Urothelium cell line (cell line): Measurements from ENCODE around the gene DCPS.
"Not testable (repeated sequence)": the region's sequence is repeated elsewhere in the genome, so short reads cannot be mapped to it uniquely, and the experiment has no call there.

Experiments used
- DNase-seq: peaks from one replicate; pipeline ENCODE4 v3.0.0; 2011; ENCODE audit warnings: low spot score, mixed read lengths
- FAIRE-seq: peaks from 2 replicates; lab custom pipeline; 2011; peaks lifted over from hg19 to GRCh38; lab: Jason Lieb, UNC

DCPS gene

GRCh38 chr11:126284829-126285228, 19.0 kb upstream of the DCPS start:
- DNase-seq (peak; percentile 50), FAIRE-seq (no peak)

GRCh38 chr11:126288237-126288636, 15.6 kb upstream of the DCPS start:
- DNase-seq (no peak), FAIRE-seq (no peak)

GRCh38 chr11:126290887-126291286, 13.0 kb upstream of the DCPS start:
- FAIRE-seq (no peak), DNase-seq (no peak)

- DNase-seq (no peak), FAIRE-seq (no peak)
These were observed 10.1 kb upstream of the DCPS start for GRCh38 chr11:126293726-126294125.

GRCh38 chr11:126297004-126297403, 6.9 kb upstream of the DCPS start:
- FAIRE-seq (no peak), DNase-seq (no peak)

GRCh38 chr11:126304457-126305075, 706 bp downstream of the DCPS start:
- DNase-seq, result no peak
- no peak for FAIRE-seq

- DNase-seq (no peak), FAIRE-seq (no peak)
These were observed 1.8 kb downstream of the DCPS start for GRCh38 chr11:126305699-126306098.

- DNase-seq (no peak), FAIRE-seq (no peak)
These were observed 3.8 kb downstream of the DCPS start for GRCh38 chr11:126307706-126308105.

- FAIRE-seq, result no peak
- DNase-seq, result no peak
These were observed 4.4 kb downstream of the DCPS start for GRCh38 chr11:126308271-126308671.

- DNase-seq, FAIRE-seq: not testable (repeated sequence)
These were observed 4.9 kb downstream of the DCPS start for GRCh38 chr11:126308771-126309170.

GRCh38 chr11:126310200-126310991, 6.5 kb downstream of the DCPS start:
- FAIRE-seq, result no peak
- DNase-seq, result peak; percentile 60

- no peak for FAIRE-seq
- no peak for DNase-seq
These were observed 7.1 kb downstream of the DCPS start for GRCh38 chr11:126310992-126311310.

- DNase-seq (no peak), FAIRE-seq (no peak)
These were observed 7.8 kb downstream of the DCPS start for GRCh38 chr11:126311401-126312291.

GRCh38 chr11:126312961-126313360, 9.1 kb downstream of the DCPS start:
- FAIRE-seq (no peak), DNase-seq (no peak)

GRCh38 chr11:126313826-126314225, 10.0 kb downstream of the DCPS start:
- DNase-seq (no peak), FAIRE-seq (no peak)

- DNase-seq, result no peak
- no peak for FAIRE-seq
These were observed 13.5 kb downstream of the DCPS start for GRCh38 chr11:126317432-126317755.

GRCh38 chr11:126317756-126318573, 14.1 kb downstream of the DCPS start:
- FAIRE-seq (no peak), DNase-seq (no peak)

- DNase-seq, result peak; percentile 45
- no peak for FAIRE-seq
These were observed 14.9 kb downstream of the DCPS start for GRCh38 chr11:126318574-126319373.

GRCh38 chr11:126319374-126319740, 15.5 kb downstream of the DCPS start:
- DNase-seq (no peak), FAIRE-seq (no peak)

GRCh38 chr11:126322996-126323395, 19.1 kb downstream of the DCPS start:
- no peak for FAIRE-seq

More at GRCh38 chr11:126322996-126323395, 19.1 kb downstream of the DCPS start:
- DNase-seq, result no peak
